ENCODE results near the gene ROMO1. TPM values are rescaled to one million over a fixed set of nuclear protein-coding genes. Genes with fewer than 3 reads are reported as not detected.

ROMO1 gene
- polyA plus RNA-seq, 3 donors = 42.4 to 63.5 (median 53.4) TPM

GRCh38 chr20:35729283-35729807 is 30.1 kb downstream of the ROMO1 start:
- DNase-seq (ENCODE audit: low read depth in 3 of 3, low spot score in 2 of 3) = no peak

- no peak for DNase-seq (ENCODE audit: low read depth in 3 of 3, low spot score in 2 of 3)
Measured at GRCh38 chr20:35729836-35730582, 30.8 kb downstream of the ROMO1 start.

GRCh38 chr20:35730583-35731468 is 31.6 kb downstream of the ROMO1 start:
- DNase-seq (ENCODE audit: low read depth in 3 of 3, low spot score in 2 of 3) = no peak

GRCh38 chr20:35731469-35731788 is 32.2 kb downstream of the ROMO1 start:
- no peak for DNase-seq (ENCODE audit: low read depth in 3 of 3, low spot score in 2 of 3)

- DNase-seq (ENCODE audit: low read depth in 3 of 3, low spot score in 2 of 3) = no peak
Measured at GRCh38 chr20:35731862-35732643, 32.8 kb downstream of the ROMO1 start.

GRCh38 chr20:35732644-35732982 is 33.4 kb downstream of the ROMO1 start:
- DNase-seq (ENCODE audit: low read depth in 3 of 3, low spot score in 2 of 3) = no peak

GRCh38 chr20:35734374-35734773 is 35.2 kb downstream of the ROMO1 start:
- no peak for DNase-seq (ENCODE audit: low read depth in 3 of 3, low spot score in 2 of 3)

GRCh38 chr20:35734777-35735649 is 35.8 kb downstream of the ROMO1 start:
- no peak for DNase-seq (ENCODE audit: low read depth in 3 of 3, low spot score in 2 of 3)

GRCh38 chr20:35735826-35736470 is 36.7 kb downstream of the ROMO1 start:
- no peak for DNase-seq (ENCODE audit: low read depth in 3 of 3, low spot score in 2 of 3)

- no peak for DNase-seq (ENCODE audit: low read depth in 3 of 3, low spot score in 2 of 3)
Measured at GRCh38 chr20:35737865-35738333, 38.7 kb downstream of the ROMO1 start.

- no peak for DNase-seq (ENCODE audit: low read depth in 3 of 3, low spot score in 2 of 3)
Measured at GRCh38 chr20:35738410-35739179, 39.4 kb downstream of the ROMO1 start.

GRCh38 chr20:35739294-35740163 is 40.3 kb downstream of the ROMO1 start:
- no peak for DNase-seq (ENCODE audit: low read depth in 3 of 3, low spot score in 2 of 3)

- peak; percentile 100 for DNase-seq (ENCODE audit: low read depth in 3 of 3, low spot score in 2 of 3)
Measured at GRCh38 chr20:35741892-35742740, 42.9 kb downstream of the ROMO1 start, which contains the start of gene RBM39. Gene RBM39 (minus strand): TSS chr20:35742260. CDS start chr20:35740874, 1,386 bp downstream.

GRCh38 chr20:35742741-35743523 is 43.7 kb downstream of the ROMO1 start:
- DNase-seq (ENCODE audit: low read depth in 3 of 3, low spot score in 2 of 3) = peak; percentile 25 to 31 (median 26)

GRCh38 chr20:35743693-35744491 is 44.7 kb downstream of the ROMO1 start:
- no peak for DNase-seq (ENCODE audit: low read depth in 3 of 3, low spot score in 2 of 3)
